ENCODE measurements around the gene TRPM5. TPM values are rescaled to one million over a fixed set of nuclear protein-coding genes. Genes with fewer than 3 reads are reported as not detected.

TRPM5 gene
- total RNA-seq, 1 experiment from 2014 or later, result not detected

DNA sequence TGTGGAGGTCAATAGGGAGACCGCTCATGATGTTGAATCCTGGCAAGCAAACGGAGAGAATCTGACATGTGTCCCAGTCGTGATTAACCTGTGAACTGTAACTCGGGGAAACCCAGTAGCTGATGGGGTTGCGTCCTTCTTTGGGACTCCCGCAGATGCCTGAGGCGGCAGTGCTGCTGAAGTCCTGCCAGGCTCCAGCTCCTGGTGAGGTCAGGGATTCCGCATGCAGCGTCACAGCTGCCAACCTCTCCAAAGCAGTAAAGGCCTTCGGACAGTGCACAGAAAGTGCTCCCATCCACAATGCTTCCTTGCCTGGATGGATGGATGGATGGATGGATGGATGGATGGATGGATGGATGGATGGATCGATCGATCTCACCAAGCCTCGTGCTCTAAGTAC lies 14.0 kb upstream of the TRPM5 start:
- no peak for DNase-seq (ENCODE audit: low read depth)

DNA sequence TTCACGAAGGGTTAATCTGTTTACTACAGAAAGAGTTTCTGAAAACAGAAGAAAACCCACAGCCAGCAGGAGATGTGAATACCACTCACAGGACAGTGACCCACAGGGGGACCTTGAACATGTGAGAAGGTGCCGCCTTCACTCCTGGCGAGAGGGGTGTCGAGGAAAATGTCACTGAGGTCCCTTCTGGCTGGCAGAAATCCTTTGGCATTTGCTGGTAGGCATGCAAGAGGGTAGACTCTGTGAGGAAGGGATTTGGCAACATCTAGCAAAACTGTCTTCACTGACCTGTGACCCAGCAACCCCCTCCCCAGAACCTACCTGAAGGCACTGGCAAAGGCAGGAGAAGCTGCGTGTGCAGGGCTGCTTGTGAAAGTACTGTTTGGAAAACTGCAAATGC lies 9.1 kb upstream of the TRPM5 start:
- DNase-seq (ENCODE audit: low read depth), result no peak

DNA sequence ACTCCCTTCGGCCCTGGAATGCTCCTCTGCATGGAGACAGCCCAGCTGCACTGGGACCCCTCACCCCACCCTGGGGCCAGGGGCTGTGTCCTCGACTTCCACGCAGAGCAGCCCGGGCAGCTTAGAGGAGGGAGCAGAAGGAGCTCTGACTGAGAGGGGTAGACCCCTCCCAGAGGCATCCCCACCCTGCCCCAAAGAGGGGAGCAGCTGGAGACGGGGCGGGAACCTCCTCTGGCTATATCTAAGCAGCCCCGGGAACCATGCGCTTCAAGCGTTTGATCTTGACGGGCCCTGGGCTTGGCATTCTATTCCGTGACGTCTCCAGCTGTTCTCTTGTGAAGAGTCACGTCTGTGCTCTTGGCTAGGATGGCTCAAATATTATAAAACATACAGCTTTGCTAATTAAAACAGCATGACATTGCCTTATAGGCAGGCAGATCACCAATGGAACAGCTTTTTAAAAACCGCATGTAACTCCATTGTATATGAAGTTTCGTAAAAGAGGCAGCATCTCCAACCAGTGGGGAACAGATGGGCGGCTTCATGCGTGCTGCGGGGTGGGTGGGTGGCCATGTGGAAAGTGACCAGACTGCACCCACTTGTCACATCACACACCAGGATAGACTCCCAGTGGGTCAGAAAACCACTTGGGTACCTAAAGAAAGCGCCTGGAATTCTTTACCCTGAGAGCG lies 8.2 kb upstream of the TRPM5 start:
- no peak for DNase-seq (ENCODE audit: low read depth)

DNA sequence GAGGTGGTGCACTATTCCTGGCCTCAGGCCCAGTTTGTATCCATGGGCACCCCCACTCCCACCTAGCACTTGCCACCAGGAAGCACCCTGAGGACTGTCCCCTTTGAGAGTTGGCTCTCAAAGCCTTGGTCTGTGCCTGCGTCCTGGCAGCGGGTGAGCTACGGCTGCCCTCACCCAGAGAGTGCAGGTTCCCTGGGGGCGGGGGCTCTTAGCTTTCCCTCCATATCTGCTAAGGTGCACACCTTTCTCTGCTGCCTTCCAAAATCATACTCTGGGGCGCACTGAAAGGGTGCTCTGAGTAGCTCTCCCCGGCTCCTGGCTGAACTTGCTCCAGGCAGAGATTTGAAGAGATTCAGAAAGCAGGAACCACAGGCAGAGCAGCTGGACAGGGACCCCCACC lies 7.6 kb upstream of the TRPM5 start:
- no peak for DNase-seq (ENCODE audit: low read depth)

DNA sequence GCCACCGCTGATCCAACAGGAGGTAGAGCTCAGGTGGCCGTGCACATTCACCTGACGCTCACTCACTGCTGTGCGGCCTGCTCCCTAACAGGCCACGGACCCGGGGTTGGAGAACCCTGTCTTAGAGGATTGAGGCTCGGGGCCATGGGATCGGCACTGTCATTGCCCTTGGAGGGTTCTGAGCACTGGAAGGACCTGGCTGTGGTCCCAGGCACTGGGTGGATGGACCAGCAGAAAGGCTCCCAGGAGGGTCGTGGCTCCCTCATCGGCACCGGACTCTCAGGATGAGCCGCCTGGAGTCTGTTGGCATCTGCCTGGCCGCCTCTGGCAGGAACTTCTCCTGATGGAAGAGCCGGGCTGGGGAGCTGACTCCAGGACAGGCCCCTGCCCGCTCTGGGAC lies 7.0 kb upstream of the TRPM5 start:
- DNase-seq (ENCODE audit: low read depth), result no peak

DNA sequence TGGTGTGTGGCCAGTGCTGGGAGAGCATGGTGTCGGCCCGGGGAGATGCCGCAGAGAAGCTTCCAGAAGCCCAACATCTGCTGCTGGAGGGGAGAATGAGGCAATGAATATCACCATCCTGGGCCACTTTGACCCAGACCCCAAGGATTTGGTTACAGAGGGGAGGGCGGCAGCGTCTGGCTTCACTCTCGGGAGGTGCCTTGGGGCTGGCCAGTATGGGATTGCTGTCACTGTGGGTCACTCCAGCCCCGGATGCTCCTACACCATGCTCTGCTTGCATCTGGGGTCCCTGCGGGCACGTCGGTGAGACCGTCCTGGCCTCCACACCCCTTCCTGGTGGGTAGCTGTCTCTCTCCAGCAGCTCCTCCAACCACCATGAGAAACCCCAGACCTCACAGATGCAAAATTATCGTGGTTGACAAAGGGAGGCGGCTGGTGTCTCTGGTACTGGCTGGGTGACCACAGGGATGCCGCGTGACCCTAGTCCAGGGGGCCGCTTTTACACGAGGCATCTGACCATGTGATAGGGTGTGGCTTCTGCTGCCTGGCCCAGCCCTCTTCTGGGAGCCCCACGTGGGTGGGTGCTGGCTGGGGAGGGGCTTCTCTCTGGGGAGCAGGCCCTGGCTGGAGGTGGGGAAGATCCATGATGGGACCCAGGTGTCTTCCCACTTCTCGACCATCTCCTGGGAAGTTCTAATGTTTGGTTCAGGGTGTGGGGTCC lies 6.2 kb upstream of the TRPM5 start:
- DNase-seq (ENCODE audit: low read depth), result no peak

DNA sequence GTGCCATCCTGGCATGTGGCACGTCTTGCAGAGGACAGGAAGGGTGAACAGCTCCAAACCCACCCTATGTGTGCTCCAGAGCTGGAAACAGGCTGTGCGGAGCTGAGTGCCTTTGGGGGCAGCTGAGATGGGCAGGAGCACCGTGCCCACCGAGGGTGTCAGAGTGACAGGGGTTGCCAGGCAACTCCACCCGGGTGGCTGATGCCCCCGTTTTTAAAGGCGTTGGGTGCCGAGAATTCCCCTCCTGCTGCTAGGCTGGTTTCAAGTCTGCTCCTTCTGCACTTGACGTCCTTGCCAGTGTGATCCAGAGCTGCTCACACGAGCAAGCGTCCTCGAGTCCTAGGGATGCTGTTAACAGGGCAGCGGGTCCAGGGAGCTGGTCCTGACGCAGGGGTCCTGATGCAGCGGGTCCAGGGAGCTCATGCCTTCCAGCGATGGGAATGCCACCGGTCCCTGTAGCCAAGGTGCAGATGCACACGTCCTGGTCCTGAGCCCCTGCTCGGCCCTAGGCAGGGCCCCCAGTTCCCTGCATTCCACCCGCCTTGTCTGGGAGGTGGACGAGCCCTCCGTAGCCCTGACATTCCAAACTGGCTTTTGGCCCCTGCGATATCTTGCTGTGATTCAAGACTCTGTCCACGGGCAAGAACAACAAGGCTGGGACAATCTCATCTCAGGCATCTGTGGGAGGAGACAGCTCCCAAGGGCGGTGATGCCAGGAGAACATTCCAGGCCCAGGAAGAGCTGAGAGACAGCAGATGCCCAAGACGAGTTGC lies 5.4 kb upstream of the TRPM5 start:
- no peak for DNase-seq (ENCODE audit: low read depth)

DNA sequence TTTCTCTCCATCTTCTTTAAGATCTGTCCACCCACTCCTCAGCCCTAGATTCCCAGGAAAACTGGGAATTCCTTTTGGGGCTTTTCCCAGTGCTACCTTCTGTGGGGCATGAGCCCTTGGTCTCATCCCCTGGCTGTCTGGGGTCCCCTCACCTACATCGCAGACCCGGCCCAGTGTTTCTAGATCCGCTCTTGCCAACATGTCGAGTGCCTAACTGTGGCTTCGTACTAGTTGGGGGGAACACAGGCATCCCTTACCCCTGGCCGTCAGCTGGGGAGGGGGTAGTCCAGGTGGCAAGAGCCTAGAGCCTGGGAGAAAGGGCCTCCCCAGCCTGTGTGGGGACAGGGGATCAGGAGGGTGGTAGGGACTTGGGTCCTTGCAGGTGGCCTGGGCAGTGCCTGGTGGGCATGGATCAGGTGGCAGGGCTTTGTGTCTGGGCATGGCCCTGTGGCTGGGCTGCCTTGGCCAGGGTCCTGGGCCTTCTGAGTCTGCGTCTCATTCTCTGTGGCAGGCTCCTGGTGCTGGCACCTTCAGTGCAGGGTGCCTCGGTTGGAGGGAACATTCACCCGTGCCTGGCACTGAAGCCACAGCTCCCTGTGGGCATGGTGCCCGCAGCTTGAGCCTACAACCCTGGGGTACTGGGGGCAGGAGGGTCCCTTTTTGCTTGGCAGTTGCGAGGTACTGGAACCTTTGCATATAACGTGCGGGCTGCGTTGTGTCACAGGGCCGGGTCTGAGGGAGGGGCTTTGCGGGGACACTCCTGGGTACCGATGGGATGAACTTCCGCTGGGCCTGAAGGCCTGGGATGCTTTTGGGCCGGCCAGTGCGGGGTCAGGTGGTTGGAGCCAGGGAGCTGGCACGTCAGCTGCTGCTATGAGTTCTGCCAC lies 4.6 kb upstream of the TRPM5 start:
- DNase-seq (ENCODE audit: low read depth), result no peak

DNA sequence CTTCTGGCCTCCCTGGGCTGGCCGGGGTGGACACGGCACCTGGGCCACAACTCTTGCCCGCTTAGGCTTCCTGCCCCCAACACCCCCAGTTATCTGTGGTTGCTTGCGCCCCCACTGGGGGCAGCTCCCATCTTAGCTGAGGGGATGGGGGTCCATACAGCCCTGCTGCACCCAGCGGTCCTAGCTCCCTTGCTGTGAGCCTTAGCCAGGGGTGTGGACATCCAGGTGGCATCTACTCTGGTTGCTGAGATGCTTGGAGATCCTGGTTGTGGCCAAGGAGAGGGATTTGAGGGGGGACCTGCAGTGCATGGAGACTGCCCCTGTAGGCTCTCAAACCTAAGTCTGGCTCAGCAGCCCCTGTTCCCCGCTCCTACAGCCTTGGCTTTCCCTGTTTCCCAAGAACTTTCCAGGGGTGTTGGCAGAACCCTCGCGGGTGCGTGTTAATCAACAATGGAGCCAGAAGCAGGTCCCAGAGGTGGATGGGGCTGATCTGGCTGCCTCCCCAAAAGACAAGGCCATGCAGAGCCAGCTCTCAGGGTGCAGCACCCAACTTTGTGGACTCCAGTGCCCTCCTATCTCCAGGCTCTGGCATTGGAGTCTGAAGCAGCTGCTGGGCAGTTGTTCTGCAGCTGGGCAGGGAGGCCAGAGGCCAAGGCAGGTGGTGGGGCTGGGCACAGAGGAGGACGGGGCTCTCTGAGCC lies 3.8 kb upstream of the TRPM5 start:
- DNase-seq (ENCODE audit: low read depth), result no peak

DNA sequence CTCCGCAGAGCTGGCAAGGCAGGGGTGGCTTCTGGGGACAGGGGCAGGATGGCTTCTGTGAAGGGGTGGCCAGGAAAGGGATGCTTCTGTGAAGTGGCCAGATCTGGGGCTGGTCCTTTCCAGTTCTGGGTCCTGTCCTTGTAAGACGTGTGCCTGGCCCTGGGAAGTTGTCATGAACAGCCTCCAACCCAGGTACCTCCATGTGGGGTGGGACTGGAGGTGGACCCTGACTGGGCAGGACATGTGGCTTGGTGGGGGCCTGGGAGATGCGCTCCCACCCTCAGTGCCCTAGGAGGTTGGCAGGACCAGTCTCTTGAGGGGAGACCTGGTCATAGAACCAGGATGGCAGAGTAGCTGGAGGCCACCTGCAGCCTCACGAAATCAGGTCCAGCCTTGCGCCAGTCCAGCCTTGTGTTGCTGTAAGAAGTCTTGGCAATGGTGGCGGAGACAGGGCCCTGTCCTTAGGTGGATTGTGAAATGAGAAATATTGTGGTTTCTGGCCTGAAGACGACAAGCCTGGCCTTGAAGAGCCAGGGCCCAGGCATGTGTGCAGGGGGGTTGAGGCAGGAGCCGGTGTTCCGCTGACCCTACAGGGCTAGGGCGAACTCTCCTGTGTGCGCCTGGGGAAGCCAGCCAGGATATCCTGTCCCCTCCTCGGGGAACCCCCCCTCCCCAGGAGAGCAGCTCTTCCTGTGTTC lies 3.1 kb upstream of the TRPM5 start:
- no peak for DNase-seq (ENCODE audit: low read depth)

DNA sequence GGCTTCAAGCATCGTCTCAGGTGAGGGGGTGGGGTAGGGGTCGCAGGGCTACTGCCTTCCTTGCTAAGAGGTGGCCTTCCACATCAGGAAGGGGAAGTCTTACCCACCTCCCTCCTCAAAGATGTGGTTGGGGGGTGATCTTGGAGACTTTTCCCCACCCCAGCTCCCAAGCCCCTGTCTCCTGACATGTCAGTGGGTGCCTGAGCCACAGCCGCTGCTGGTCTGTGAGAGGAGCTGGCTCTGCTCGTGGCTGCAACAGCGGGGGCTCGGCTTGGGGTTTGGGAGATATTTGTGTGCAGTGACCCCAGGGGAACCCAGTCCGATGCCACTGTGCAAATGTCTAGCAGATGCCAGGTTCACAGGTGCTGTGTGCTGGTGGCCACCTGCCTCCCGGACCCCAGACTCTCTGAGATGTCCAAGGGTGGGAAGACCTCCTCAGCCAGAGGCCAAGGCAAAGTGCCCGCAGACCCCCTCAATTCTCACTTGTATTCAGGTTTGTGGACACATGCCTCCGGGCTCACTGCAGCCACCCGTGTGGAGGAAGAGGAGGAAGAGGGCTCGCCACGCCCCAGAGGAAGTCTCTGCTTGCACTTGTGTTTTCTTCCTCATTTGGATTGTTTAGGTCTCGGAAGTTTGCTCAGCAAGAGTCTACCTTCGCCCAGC lies 2.4 kb upstream of the TRPM5 start:
- no peak for DNase-seq (ENCODE audit: low read depth)

DNA sequence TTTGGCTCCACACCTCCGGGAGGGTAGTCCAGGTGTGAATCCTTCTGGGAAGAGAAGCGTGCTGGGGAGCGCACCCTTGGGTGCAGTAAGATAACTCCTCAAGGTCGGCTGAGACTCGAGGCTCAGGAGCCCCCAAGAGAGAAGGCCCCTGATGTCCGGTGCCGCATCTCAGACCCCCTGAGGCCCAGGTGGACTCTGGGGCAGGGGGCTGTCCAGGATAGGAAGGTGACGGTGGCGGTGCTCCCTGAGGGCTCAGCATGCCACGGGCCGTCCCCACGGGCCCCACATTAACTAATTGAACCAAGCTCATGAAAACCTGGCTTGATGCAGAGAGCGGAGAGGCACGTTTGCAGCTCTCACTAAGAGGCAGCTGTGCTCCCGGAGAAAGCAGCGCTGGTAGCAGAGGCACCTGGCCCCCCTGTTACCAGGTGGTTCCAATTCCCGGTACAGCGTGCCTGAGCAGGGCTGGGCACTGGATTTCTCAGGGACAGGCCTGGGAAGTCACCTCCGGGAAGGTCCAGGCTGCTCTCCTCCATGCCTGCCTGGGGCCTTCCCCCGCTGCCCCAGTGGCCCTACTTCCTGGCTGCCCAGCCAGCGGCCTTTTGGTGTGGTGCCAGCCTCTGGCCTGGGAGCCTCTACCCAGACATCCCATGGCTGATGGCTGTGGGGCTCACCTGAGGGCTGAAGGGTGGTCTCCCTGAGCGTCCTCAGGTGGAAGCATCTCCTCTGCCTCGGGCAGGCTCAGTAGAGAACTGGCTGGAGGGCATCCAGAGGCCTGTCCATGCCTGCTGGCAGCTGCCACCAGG lies 1.6 kb upstream of the TRPM5 start:
- DNase-seq (ENCODE audit: low read depth), result no peak

DNA sequence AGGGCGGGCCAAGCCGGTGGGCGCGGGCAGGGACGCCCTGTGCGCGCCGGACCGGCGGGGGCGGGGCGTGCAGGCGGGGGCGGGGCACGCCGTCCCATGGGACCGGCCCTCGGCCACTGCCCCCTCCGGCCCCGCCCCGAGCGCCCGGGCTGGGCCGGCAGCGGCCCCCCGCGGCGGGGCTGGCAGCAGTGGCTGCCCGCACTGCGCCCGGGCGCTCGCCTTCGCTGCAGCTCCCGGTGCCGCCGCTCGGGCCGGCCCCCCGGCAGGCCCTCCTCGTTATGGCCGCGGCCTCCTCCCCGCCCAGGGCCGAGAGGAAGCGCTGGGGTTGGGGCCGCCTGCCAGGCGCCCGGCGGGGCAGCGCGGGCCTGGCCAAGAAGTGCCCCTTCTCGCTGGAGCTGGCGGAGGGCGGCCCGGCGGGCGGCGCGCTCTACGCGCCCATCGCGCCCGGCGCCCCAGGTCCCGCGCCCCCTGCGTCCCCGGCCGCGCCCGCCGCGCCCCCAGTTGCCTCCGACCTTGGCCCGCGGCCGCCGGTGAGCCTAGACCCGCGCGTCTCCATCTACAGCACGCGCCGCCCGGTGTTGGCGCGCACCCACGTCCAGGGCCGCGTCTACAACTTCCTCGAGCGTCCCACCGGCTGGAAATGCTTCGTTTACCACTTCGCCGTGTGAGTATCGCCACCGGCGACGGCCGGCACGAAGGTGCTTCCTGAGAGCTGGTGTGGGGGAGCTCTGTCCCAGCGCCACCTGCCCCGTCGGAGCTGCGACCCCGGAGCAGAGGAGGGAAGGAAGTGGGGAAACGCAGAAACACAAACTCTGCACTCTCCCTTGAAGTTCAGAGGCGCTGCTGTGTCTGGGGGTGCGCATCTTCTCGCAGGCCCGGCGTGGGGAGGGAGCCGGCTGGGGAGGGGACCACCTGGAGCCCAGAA lies 769 bp upstream of the TRPM5 start, which contains the start of gene KCNQ1:
Gene KCNQ1, plus strand, starts transcription at position 188 of the 925 bp plus-strand sequence. Its CDS starts 91 bp downstream, at position 279.
- DNase-seq (ENCODE audit: low read depth), result no peak

DNA sequence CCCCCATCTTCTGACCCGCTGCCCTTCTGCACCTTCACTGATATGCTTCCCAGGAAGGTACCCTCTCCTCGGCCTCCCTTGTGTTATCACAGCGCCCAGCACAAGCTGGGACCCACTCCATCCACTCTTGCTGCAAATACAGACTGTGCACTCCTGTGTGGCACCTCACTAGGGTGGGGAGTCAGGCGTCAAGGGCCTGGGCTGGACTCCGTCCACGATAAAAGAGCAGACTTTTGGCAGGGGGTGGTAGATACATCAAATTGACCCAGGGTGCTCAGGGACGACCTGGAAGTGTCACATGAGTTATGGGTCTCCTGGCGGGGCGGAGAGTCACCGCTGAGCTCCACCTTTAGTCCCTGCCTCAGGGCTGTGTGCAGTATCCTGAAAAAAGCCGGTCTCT lies 908 bp downstream of the TRPM5 start:
- no peak for DNase-seq (ENCODE audit: low read depth)

DNA sequence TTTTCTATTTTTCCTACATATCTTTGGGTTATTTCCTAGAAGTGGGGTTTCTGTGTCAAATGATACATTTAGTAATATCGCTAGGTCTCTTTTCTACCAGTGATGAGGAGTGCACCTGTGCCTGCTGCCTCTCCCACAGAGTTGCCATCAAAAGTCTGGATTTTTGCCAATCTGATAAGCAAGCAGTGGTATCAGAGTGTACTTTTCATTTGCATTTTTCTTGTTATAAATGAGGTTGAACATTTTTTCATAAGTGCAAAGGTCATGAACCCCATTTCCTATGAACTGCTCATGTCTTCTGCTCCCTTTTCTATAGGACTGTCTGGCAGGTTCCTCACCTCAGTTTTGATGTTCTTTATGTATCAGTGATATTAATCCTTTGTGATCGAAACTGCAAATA lies 1.7 kb downstream of the TRPM5 start:
- DNase-seq (ENCODE audit: low read depth), result no peak

DNA sequence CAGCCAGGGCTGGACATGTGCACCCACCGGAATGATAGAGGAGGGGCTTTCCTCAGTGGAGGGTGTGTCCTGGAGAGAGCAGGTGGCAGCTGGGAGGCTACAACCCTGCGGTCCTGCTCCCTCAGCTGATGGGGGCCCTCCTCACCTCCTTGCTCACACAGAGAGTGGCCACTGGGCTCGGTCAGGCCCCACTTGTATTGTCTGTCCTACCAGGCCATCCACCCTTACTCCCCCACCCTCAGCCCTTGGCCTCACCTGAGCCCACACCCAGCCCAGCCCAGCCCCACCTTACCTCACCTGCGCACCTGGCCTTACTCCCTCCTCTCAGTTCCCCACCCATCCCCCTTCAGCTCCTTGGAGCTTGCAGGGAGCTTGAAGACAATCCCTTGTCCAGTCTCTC lies 3.1 kb downstream of the TRPM5 start:
- no peak for DNase-seq (ENCODE audit: low read depth)

DNA sequence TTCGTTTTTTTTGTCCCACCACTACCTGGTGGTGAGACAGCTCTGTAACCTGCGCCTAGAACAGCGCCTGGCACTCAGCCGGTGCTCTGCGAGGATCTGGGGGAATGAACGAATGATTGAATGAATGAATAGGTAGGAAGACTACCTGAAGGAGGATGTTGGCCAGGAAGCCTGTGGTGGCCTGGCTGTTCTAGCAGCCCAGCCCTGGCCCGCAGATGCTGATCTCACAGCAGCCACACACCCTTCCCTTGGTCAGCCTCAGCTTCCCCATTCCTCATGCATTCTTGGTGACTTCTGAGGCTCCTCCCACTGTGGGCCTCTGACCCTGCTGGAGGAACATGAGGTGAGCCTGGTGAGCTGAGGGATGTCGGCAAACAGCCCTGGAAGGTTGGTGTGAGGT lies 3.7 kb downstream of the TRPM5 start:
- no peak for DNase-seq (ENCODE audit: low read depth)

DNA sequence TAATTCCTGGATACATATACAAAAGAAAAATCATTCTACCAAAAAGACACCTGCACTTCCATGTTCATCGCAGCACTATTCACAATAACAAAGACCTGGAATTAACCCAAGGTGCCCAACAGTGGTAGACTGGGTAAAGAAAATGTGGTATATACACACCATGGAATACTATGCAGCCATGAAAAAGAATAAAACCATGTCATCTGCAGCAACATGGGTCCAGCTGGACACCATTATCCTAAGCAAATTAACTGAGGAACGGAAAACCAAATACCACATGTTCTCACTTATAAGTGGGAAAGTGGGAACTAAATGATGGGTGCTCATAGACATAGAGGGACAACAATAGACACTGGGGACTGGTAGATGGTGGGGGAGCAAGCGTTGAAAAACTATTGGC lies 4.5 kb downstream of the TRPM5 start:
- no peak for DNase-seq (ENCODE audit: low read depth)
